SU-DHL-6 (cell line): ENCODE measurements around the gene MAK.
"Not testable (repeated sequence)": the region's sequence is repeated elsewhere in the genome, so short reads cannot be mapped to it uniquely, and the experiment has no call there.

Experiments used
- H2AFZ ChIP-seq: fragments of 200-600 bp; sonication (generic); 2 replicates; pipeline ENCODE4 v1.6.1; 2014; ENCODE audit warnings: low read depth, mild to moderate bottlenecking, moderate library complexity, mixed read lengths, antibody characterized with exemption, low read length; ENCODE audit not compliant: severe bottlenecking
- H3F3A ChIP-seq: fragments of 200-600 bp; shearing (Covaris generic); 2 replicates; pipeline ENCODE4 v1.6.0; 2016; ENCODE audit warnings: antibody characterized with exemption, mild to moderate bottlenecking; ENCODE audit not compliant: insufficient read depth
- H3K27ac ChIP-seq: fragments of 200-600 bp; sonication (generic); 2 replicates; pipeline ENCODE4 v1.5.1; 2016; ENCODE audit warnings: low read depth, mild to moderate bottlenecking, low read length, moderate library complexity, mixed read lengths
- H3K27me3 ChIP-seq: fragments of 200-600 bp; sonication (generic), shearing (Covaris generic); 2 replicates; pipeline ENCODE4 v1.6.0; 2014; ENCODE audit warnings: mild to moderate bottlenecking, low read length
- H3K36me3 ChIP-seq: fragments of 200-600 bp; sonication (generic); 2 replicates; pipeline ENCODE4 v1.6.1; 2014; ENCODE audit warnings: mild to moderate bottlenecking, low read length, mixed read lengths
- H3K4me2 ChIP-seq: fragments of 300-600, 200-600 bp; shearing (Covaris generic), sonication (generic); 2 replicates; pipeline ENCODE4 v1.6.0; 2014; ENCODE audit warnings: low read length, low read depth, mild to moderate bottlenecking; ENCODE audit not compliant: poor library complexity, severe bottlenecking
- H3K4me3 ChIP-seq: fragments of 200-600 bp; sonication (generic); 2 replicates; pipeline ENCODE4 v1.5.1; 2014; ENCODE audit warnings: antibody characterized with exemption, low read length, mild to moderate bottlenecking, mixed read lengths; ENCODE audit not compliant: insufficient read depth, poor library complexity, severe bottlenecking
- H3K79me2 ChIP-seq: fragments of 200-600 bp; sonication (generic); 2 replicates; pipeline ENCODE4 v1.6.1; 2014; ENCODE audit warnings: mild to moderate bottlenecking, low read length, moderate library complexity; ENCODE audit not compliant: insufficient read depth
- H3K9ac ChIP-seq: fragments of 200-600 bp; sonication (generic); 2 replicates; pipeline ENCODE4 v1.7.0; 2014; ENCODE audit warnings: mild to moderate bottlenecking, low read length
- H3K9me2 ChIP-seq: fragments of 200-600 bp; sonication (generic); replicated peaks from 2 replicates; pipeline ENCODE4 v1.6.1; 2014; ENCODE audit warnings: low read length; ENCODE audit not compliant: insufficient read depth
- H3K9me3 ChIP-seq: fragments of 200-600 bp; sonication (generic); 2 replicates; pipeline ENCODE4 v1.6.1; 2014; ENCODE audit warnings: low read length, mixed read lengths; ENCODE audit not compliant: insufficient read depth
- H4K20me1 ChIP-seq: fragments of 200-600 bp; sonication (generic); 2 replicates; pipeline ENCODE4 v1.6.1; 2014; ENCODE audit warnings: low read depth, mild to moderate bottlenecking, antibody characterized with exemption, low read length, moderate library complexity, mixed read lengths
- EZH2phosphoT487 ChIP-seq: fragments of 200-600 bp; sonication (generic), shearing (Covaris generic); conservative IDR thresholded peaks from 2 replicates; pipeline ENCODE4 v1.6.1; 2018; ENCODE audit warnings: mild to moderate bottlenecking, antibody characterized with exemption, low read length, moderate library complexity, mixed read lengths
- TF ChIP-seq, protein P1 (sequence below): fragments of 200-600 bp; sonication (generic); IDR thresholded peaks from one replicate; pipeline ENCODE4 v1.5.1; 2017; ENCODE audit warnings: antibody characterized with exemption, mild to moderate bottlenecking, low read length, moderate library complexity; ENCODE audit not compliant: insufficient read depth, poor library complexity, severe bottlenecking

The MAK gene

DNA sequence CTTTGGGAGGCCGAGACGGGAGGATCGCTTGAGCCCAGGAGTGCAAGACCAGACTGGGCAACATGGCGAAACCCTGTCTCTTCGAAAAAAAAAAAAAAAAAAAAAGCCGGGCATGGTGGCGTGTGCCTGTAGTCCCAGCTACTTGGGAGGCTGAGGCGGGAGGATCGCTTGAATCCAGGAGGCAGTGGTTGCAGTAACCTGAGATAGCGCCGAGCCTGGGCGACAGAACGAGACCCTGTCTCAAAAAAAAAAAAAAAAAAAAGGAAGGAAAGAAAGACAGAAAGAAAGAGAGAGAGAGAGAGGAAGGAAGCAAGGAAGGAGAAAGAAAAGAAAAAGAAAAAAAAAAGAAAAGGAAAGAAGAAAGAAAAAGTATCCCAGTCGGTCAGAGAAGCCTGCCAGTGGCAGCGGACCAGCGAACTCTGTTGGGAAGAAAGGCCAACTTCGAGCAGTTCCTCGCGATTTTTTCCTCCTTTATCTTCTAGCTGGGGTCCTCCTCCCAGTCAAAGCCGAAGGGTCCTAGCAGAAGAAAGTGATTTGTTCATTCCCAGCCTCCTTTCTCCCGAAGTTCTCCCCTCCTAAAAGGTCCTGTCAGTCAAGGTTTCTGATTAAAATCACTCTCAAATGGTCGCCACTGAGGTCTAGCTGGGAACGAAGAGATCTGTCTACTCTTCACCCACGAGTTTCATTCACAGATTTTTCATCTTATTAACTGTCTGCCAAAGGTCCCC lies 46.1 kb upstream of the MAK start:
- Histone ChIP-seq H3F3A (no peaks in the 10 kb centered on the region), H3K27me3 (no peaks in the 10 kb centered on the region), H3K9ac (no peak overlapping the region), H2AFZ (no peak overlapping the region), H3K9me3 (no peaks in the 10 kb centered on the region), H4K20me1 (no peaks in the 10 kb centered on the region), H3K27ac (no peak overlapping the region), H3K79me2 (no peaks in the 10 kb centered on the region), H3K4me3 (no peak overlapping the region), H3K4me2 (no peak overlapping the region), H3K36me3 (no peaks in the 10 kb centered on the region), H3K9me2 (no peaks in the 10 kb centered on the region)
- TF ChIP-seq, protein P1, sequence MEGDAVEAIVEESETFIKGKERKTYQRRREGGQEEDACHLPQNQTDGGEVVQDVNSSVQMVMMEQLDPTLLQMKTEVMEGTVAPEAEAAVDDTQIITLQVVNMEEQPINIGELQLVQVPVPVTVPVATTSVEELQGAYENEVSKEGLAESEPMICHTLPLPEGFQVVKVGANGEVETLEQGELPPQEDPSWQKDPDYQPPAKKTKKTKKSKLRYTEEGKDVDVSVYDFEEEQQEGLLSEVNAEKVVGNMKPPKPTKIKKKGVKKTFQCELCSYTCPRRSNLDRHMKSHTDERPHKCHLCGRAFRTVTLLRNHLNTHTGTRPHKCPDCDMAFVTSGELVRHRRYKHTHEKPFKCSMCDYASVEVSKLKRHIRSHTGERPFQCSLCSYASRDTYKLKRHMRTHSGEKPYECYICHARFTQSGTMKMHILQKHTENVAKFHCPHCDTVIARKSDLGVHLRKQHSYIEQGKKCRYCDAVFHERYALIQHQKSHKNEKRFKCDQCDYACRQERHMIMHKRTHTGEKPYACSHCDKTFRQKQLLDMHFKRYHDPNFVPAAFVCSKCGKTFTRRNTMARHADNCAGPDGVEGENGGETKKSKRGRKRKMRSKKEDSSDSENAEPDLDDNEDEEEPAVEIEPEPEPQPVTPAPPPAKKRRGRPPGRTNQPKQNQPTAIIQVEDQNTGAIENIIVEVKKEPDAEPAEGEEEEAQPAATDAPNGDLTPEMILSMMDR, result no peak
- no peak for TF ChIP-seq EZH2phosphoT487

DNA sequence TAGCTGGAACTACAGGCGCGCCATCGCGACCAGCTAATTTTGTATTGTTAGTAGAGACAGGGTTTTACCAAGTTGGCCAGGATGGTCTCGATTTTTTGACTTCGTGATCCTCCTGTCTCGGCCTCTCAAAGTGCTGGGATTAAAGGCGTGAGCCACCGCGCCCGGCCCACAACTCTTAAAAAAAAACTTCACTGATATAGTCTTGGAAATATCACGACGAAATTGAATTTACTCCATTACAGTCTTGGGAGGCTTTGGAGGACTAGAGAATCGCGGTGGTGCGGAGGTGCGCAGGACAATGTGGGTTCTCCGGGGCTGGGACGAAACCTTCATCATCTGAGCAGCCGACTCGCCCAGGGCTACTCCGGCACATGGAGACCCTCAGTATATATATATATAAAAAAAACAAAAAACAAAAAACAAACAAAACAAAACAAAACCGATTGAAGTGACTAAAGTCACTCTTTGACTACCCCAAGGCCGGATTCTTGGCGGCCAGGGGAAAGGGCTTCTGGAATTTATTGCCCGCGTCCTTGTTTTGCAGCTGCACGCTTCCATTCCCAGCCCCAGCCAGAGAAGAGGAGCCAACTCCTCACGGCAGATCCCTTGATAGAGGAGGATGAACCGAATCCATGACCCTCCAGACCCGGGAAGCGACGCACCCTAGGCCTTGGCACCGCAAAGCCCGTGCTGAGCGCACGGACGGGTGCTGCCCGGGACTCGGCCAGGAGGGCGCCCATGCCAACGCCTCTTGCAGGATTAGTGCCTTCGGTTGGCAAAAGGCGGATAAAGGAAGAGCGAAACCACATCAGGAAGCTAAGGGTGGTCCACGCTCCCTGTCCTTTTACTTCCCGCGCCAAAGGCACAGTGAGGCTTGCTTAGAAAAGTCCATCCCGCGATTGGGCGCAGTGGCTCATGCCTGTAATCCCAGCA lies 45.2 kb upstream of the MAK start:
- Histone ChIP-seq H3K9ac (no peak overlapping the region), H3K79me2 (no peaks in the 10 kb centered on the region), H3K36me3 (no peaks in the 10 kb centered on the region), H3F3A (no peaks in the 10 kb centered on the region), H2AFZ (no peak overlapping the region), H3K4me2 (no peak overlapping the region), H3K9me3 (no peaks in the 10 kb centered on the region), H3K27me3 (no peaks in the 10 kb centered on the region), H3K4me3 (no peak overlapping the region), H3K27ac (no peak overlapping the region), H3K9me2 (no peaks in the 10 kb centered on the region), H4K20me1 (no peaks in the 10 kb centered on the region)
- no peak for TF ChIP-seq EZH2phosphoT487
- TF ChIP-seq, protein P1, result no peak

DNA sequence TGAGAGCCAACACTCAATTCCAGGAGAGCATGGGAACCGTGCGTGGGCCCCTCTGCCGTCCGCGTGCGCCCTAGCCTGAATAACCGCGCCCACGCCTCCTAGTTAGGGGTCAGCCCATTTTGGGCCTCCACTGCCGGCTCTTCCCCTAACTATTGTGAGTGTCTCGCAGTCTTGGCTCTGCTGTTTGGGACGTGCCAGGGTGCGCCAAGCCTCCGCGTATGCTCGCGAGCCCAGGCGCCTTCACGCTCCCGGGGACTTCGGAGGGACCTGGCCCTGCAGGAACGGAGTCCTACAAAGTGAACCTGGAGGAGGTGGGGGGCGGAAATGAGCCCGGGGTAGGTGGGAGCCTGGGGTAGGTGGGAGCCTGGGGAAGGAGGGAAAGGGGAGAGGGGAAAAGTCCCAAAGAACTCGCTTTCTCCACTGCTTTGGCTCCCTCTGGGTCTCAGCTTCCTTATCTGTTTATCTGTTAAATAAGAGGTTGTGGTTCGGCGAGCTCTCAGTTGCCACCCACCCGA lies 44.4 kb upstream of the MAK start:
- Histone ChIP-seq H3K9me3 (no peaks in the 10 kb centered on the region), H3K27ac (no peak overlapping the region), H2AFZ (no peak overlapping the region), H3K9me2 (no peaks in the 10 kb centered on the region), H3K27me3 (no peaks in the 10 kb centered on the region), H3F3A (no peaks in the 10 kb centered on the region), H3K4me2 (no peak overlapping the region), H3K4me3 (no peak overlapping the region), H3K9ac (no peak overlapping the region), H3K36me3 (no peaks in the 10 kb centered on the region), H3K79me2 (no peaks in the 10 kb centered on the region), H4K20me1 (no peaks in the 10 kb centered on the region)
- TF ChIP-seq, protein P1, result no peak
- no peak for TF ChIP-seq EZH2phosphoT487

DNA sequence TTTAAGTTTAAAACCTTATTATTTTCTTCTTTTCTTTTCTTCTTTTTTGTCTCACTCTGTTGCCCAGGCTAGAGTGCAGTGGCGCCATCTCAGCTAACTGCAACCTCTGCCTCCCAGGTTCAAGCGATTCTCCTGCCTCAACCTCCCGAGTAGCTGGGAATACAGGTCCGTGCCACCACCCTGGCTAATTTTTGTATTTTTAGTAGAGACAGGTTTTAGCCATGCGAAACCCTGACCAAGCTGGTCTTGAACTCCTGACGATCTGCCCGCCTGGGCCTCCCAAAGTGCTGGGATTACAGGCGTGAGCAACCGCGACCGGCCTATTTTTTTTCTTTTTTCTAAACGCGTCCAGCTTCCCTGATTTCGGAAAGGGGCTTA lies 43.9 kb upstream of the MAK start:
- H3K79me2 ChIP-seq, H3K9ac ChIP-seq, H3K9me3 ChIP-seq, H3K9me2 ChIP-seq, H3K27ac ChIP-seq, H3K27me3 ChIP-seq, H4K20me1 ChIP-seq, H2AFZ ChIP-seq, H3K4me2 ChIP-seq, H3F3A ChIP-seq, H3K36me3 ChIP-seq, H3K4me3 ChIP-seq: not testable (repeated sequence)
